Upper lobe of right lung (tissue), 1 donor: ENCODE results near the gene C2orf68. TPM values are rescaled to one million over a fixed set of nuclear protein-coding genes. Genes with fewer than 3 reads are reported as not detected.

Experiments used
- ATAC-seq: fragments of 200-7000 bp; cut with Tn5 transposase; one replicate; pipeline ENCODE4 v1.9.1; 2020; ENCODE audit warnings: mild to moderate bottlenecking, moderate library complexity
- DNase-seq: peaks from one replicate; pipeline ENCODE4 v3.0.0-alpha.2; 2020
- H3K27ac ChIP-seq: fragments of 200-600 bp; one replicate; pipeline ENCODE4 v1.8.0; 2022
- H3K27me3 ChIP-seq: fragments of 200-600 bp; one replicate; pipeline ENCODE4 v1.8.0; 2022; ENCODE audit warnings: mild to moderate bottlenecking
- H3K36me3 ChIP-seq: fragments of 200-600 bp; one replicate; pipeline ENCODE4 v1.8.0; 2022
- H3K4me1 ChIP-seq: fragments of 200-600 bp; one replicate; pipeline ENCODE4 v1.8.0; 2022
- H3K4me3 ChIP-seq: fragments of 200-600 bp; one replicate; pipeline ENCODE4 v1.8.0; 2022; ENCODE audit warnings: mild to moderate bottlenecking
- H3K9me3 ChIP-seq: fragments of 200-600 bp; one replicate; pipeline ENCODE4 v1.8.0; 2022
- CTCF ChIP-seq: fragments of 200-600 bp; IDR thresholded peaks from one replicate; pipeline ENCODE4 v1.8.0; 2022; ENCODE audit warnings: antibody characterized with exemption
- intact Hi-C: fragments of 100-400 bp; cut with DNase I; formaldehyde crosslinking; loops from one replicate; pipeline ENCODE4 v1.11.0; 2022
- total RNA-seq: library from RNA; stranded (reverse); fragmentation: NEBNext Ultra II Directional; extraction: Animal tissue kit (Norgen Biotek cat#: 25700); gene quantifications from one replicate; pipeline ENCODE4 v1.2.1, GENCODE V29; 2021
- donor health status: DM: no; HTN: yes; CAD: no; lungs with severe emphysema.

C2orf68 gene
- total RNA-seq, 1 donor from 2014 or later: 37.9 TPM

- no peak for TF ChIP-seq CTCF
- DNase-seq (no peak), ATAC-seq (no peak)
- peak overlapping the region; percentile 66 for H3K27ac ChIP-seq
- no peaks in the 10 kb centered on the region for H3K9me3 ChIP-seq
- peaks cover 65% of the 10 kb centered on the region for H3K36me3 ChIP-seq
- no peaks in the 10 kb centered on the region for H3K27me3 ChIP-seq
- intact Hi-C loops: no loop called here
- H3K4me1 ChIP-seq: peaks cover 27% of the 10 kb centered on the region
- no peak overlapping the region for H3K4me3 ChIP-seq
Measured at GRCh38 chr2:85649201-85650190, 37.6 kb upstream of the C2orf68 start.

GRCh38 chr2:85648619-85649018, 36.8 kb upstream of the C2orf68 start:
- ATAC-seq: peak; percentile 33
- no peak overlapping the region for H3K4me3 ChIP-seq
- peak overlapping the region; percentile 66 for H3K27ac ChIP-seq
- peaks cover 24% of the 10 kb centered on the region for H3K4me1 ChIP-seq
- peaks cover 74% of the 10 kb centered on the region for H3K36me3 ChIP-seq
- no peaks in the 10 kb centered on the region for H3K27me3 ChIP-seq
- TF ChIP-seq CTCF: peak; percentile 49
- no peak for DNase-seq
- intact Hi-C loops: no loop called here
- H3K9me3 ChIP-seq: no peaks in the 10 kb centered on the region

GRCh38 chr2:85647823-85648526, 36.1 kb upstream of the C2orf68 start:
- H3K36me3 ChIP-seq: peaks cover 80% of the 10 kb centered on the region

DNA sequence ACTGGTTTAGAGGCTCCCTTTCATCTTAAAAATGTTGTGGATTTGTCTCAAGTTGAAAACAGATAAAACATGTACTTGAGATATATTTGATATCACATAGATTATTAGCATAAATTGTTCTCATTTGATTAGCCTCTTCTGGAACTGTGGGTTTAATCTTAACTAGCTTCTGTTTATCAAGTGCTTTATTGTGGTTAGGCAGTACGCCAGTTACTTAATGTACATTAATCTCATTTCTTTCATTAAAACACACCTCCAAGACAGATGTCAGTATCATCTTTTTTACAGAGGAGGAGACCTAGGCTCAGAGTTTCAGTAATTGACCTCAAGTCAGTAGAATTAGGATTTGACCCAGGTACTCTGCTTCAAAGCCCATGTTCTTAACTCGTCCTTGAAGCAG, 34.3 kb upstream of the C2orf68 start:
- intact Hi-C loops: no loop called here
- H3K4me1 ChIP-seq: peaks cover 11% of the 10 kb centered on the region
- peaks cover 95% of the 10 kb centered on the region for H3K36me3 ChIP-seq
- H3K4me3 ChIP-seq: no peak overlapping the region
- no peak for TF ChIP-seq CTCF
- DNase-seq (no peak), ATAC-seq (no peak)
- no peaks in the 10 kb centered on the region for H3K27me3 ChIP-seq
- peak overlapping the region; percentile 7 for H3K27ac ChIP-seq
- no peaks in the 10 kb centered on the region for H3K9me3 ChIP-seq

More at GRCh38 chr2:85647823-85648526, 36.1 kb upstream of the C2orf68 start:
- Histone ChIP-seq H3K9me3 (no peaks in the 10 kb centered on the region), H3K4me1 (peaks cover 17% of the 10 kb centered on the region), H3K4me3 (no peak overlapping the region), H3K27ac (peak overlapping the region; percentile 66), H3K27me3 (no peaks in the 10 kb centered on the region)
- DNase-seq: no peak
- intact Hi-C loops: no loop called here
- no peak for TF ChIP-seq CTCF
- no peak for ATAC-seq

DNA sequence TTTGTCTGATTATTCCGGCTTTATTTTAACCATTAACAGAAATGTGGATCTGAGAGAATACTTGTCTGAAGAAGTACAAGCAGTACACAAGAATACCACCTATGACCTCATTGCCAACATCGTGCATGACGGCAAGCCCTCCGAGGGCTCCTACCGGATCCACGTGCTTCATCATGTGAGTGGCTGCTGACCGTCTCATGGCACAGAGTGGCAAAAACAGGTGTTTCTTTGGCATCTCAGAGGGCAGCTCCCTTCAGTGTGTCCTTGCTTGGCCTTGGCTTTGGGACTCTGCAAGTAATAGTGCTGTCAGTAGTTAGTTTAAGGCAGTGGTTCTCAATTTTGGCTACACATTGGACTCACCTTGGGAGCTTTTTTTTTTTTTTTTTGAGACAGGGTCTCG, 33.0 kb upstream of the C2orf68 start:
- Histone ChIP-seq H3K9me3 (no peaks in the 10 kb centered on the region), H3K36me3 (peaks cover 100% of the 10 kb centered on the region), H3K4me3 (no peak overlapping the region), H3K4me1 (peaks cover 11% of the 10 kb centered on the region), H3K27me3 (no peaks in the 10 kb centered on the region), H3K27ac (no peak overlapping the region)
- intact Hi-C loops: no loop called here
- no peak for DNase-seq
- no peak for TF ChIP-seq CTCF
- ATAC-seq: no peak
